Measurements from ENCODE around the gene MTM1.
A peak's percentile ranks its signal among the peaks of the same experiment; 100 is the strongest.

Gene MTM1

DNA sequence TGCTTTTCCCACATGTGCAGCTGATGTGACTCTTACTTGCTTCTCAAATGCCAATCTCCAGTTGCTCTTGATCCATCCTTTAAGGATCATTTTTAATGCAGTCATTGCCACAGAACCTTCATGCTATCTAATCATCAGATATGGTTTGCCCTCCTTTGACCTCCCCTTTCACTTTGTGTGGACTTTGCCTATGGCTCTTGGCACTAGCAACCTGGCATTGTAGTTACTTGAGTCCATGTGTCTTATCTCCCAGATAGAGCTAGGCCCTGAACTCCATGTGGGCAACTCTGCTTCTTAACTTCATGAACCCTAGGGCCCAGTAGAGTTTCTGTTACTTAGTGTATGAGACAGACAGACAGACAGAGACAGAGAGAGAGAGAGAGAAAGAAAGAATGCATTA lies 41.6 kb downstream of the MTM1 start:
- DNase-seq: no peak

DNA sequence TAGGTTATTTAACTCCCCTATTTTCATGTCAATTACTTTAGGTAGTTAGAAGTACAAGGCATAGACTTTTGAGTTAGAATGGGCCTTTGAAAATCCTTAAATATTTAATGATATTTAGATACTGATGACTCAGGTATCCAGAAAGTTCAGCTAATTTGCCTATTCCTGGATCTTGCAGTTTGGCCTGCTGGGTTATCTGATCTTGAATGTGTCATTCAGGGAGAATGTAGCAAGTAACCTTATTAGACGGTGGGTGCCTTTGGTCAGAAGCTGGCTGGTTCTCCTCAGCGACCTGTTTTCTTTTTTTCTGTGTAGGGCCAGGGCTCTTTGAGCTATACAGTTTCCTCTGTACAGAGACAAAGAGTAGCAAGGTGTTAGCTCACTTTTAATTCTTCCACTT lies 42.0 kb downstream of the MTM1 start:
- no peak for DNase-seq

DNA sequence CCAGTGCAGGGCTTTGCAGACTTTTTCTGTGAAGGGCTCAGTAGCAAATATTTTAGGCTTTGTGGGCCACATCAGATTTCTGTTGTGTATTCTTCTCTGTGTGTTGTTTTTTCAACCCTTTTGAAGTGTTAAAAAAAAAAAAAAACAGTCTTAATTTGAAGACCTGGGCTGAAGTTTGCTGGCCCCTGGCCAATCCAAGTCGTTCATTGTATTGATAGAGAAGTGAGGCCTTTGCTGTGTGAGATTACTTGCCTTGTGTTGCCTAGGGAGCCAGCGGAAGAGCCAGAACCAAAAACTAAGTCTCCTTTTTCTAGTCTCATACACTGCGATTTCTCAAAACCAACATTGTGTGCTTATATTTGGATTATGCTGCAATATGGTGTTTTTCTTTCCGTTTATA lies 46.9 kb downstream of the MTM1 start:
- no peak for DNase-seq

DNA sequence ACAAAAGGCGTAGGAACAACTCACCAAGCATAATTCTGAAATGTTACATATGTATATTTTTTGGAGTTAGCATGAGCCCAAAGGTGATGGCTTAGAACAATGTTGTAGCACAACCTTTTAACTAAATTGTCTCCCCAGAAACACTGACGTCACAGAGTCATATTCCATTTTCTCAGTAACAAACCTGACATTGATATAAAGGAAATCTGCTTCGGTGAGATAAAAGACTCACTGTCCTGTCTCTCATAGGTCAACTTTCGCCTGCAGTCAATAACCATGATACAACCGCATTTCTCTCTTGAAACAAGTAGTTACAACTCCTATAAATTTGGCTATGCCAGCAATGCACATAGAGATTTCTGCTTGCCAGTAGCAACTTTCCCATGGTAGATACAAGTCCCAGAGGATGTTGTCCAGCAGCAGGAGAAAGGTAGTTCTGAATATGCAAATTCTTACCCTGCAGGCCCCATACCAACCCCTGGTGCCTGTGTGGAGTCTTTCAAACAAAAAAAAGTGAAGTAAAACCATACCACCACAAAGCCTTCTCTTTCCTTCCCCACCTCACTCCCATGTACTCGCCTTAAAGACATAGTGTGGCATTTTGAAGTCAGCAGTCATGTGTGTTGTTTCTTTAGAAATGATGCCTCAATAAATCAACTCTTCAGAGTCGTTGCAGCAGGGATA lies 47.9 kb downstream of the MTM1 start:
- no peak for DNase-seq

DNA sequence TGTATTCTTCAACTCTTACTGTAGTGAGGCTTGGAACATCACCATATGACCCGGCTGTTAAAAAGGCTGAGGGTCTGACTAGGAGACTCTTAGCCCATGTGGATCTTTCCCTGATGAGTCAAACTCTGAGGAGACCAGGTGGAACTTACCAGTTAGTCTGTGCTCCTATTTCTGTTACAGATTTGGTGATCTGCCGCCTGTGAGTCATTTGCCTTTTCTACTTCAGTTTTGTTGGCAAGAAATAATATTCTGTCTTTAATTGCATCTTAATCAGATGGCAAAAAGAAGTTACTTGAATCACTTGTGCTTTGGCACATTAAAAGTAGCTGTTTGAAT lies 48.4 kb downstream of the MTM1 start:
- no peak for DNase-seq

DNA sequence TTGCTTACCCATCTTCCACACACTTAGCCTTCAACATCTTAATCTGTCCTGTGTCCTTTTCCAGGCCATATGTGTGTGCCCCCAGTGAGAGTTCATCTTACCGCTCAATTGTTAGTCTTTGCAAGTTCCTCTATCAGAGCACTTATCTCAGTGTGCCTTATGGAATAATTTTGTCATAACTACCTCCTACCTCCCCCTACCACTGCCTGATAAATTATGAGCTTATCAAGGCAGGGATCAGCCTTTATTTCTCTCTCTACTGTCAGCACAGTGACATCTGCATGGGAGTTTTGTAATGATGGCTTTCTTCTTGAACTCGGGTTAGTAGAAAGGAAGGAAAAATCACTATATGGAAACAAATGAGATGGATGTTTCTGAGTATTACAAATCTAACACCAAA lies 53.2 kb downstream of the MTM1 start:
- no peak for DNase-seq

DNA sequence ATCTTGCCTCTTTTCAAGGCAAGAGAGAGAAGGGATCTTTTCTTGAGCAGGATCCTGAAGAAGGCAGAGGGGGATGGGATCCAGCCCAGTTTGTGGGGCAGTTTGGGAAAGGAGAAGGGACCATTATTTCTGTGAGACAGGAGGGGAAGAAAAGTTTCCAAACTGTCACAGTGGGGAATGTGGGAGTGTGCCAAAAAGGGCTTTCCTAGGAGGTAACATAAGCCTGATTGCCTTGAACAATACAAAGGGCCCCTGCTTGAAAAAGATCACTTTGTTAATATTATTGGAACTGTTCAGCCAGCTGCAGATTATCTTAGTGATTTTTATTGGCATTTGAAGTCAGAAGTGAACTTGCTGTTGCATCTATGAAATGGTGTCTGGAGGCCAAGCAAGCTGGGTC lies 55.2 kb downstream of the MTM1 start:
- DNase-seq: no peak

DNA sequence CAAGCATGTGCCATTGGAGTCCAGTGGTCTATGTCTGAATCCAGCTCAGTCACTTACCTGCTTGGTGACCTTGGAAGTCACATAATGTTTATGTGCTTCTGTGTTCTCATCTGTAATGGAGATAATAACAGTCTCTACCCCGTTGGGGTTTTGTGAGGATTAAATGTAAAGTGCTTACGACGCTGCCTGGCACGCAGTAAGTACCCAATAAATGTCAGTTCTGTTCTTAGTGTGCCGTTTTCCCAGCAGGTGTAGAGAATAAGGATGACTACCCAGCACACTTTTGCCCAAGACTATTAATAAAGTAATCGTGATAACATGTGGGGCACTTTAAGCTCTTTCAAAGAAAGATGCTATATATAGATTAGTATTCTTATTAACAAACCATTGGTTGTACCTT lies 56.7 kb downstream of the MTM1 start:
- DNase-seq: no peak

DNA sequence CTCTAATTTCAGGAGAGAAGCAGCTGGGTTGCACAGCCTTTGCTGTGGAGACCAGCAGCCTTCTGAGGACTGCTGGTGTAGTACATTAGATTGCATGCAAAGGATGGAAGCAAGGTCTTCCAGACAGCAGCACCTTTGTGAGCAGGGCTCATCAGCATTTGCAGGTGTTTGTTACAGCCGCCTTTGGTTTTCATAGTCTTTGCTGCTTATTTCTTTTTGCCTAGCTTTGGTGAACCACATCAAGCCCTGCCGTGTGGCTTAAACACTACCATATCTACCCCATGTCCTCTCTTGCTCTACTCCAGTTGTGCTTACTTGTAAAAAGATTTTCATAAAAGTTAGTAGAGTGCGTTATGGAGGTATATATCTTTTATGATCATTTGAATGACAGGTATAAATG lies 57.5 kb downstream of the MTM1 start:
- DNase-seq: no peak

DNA sequence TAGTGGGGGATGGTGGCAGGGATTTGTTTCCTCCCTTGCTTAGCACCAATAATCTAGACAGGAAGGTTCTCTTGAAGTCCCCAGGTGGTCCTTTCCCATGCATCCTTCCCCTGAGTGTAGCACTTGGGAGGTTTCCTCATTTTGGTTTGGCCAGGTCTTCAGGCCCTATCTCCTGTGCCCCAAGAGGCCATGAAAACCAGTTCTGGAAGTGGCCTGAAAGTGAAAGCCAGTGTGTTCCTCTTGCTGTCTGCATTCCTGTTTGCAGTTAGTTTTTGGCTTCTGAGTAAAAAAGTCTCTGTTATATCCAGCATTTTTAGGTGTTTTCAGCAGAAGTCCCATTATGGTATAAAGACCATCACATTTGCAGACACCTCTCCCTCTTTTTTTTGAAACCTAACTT lies 59.5 kb downstream of the MTM1 start:
- no peak for DNase-seq

DNA sequence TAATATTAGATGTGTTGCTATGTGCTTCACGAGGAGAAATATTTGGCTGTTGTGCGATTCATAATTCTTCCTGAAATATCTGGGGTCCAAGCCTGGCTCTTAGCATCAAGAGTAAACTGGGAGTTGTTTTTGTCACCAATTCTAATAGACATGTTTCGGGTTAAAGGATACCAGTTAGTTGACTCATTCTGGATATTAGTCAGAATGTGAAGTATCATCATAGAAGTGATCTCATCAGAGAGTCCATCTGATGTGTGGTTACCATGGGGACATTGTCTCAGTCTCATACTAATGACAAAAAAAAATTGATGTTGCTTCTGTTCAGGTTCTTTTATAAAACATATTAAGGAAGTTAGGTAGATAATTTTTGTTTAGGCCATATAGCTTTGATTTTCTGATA lies 67.5 kb downstream of the MTM1 start:
- DNase-seq: no peak

DNA sequence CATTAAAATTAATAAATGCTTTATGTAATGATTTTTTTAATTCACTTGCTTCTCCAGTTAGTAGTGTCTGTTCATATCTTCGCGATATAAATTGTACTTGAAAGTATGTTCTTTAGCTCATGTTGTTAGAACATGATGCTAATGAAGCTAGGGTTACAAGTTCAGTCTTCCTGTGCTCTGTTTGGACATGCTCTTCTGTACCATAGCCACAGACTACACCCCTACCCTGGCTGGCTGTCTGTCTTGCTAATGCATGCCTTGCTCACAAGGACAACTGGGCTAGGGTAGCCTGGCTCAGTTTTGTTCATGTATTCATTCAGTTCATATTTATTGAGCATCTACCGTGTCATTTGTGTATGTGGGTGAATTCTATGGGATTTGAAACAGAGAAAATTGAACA lies 74.0 kb downstream of the MTM1 start:
- no peak for DNase-seq

DNA sequence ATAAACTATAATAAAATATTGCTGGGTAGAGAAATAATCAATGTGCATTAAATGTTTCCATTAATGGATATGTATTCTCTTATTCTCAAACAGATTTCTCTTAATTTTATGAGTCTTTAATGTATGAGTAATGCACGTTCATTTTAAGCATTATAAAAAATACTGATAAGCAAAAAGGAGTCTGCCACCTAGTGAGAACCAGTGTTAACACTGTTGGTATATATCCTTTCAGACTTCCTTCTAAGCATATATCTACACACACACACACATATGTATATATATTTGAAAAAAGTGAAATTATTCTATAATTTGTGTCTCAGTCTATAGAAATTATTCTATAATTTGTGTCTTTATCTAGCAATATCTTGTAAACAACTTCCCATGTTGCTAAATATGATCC lies 74.8 kb downstream of the MTM1 start:
- DNase-seq: no peak

DNA sequence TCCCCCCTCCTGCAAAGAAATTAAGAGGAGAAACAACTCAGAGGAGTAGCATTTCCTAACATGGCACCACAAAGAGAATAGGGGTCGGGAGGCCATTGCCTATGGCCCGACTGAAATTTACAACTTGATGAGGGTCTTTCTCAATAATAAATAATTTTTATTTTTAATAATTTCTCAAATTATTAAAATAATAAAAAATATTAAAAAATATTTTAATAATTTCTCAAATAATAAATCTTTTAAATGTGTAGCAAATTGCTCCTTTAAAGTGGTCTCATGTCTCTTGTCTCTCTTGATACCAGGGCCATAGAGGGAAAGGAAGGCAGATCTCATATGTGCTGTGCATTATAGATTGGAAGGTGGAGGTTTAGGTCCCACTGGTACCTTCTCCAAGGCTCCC lies 75.5 kb downstream of the MTM1 start:
- no peak for DNase-seq

DNA sequence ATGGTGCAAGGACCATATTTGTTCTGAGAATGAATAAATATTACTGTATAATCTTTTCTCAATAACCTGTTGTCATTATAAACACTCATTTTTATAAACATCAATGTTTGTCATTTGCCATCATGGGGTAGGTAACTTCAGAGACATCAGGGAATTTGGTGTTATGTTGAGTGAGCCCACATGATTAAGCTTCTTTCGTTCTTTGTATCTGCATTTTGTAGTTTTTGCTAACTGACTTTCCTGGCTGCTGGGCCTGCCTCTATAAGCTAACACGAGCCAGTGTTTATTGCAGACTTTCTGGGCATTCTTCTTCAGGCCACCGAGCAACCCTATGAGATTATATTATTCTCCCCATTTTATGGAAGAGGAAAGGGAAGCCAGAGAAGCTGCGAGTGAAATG lies 76.0 kb downstream of the MTM1 start:
- DNase-seq: no peak

DNA sequence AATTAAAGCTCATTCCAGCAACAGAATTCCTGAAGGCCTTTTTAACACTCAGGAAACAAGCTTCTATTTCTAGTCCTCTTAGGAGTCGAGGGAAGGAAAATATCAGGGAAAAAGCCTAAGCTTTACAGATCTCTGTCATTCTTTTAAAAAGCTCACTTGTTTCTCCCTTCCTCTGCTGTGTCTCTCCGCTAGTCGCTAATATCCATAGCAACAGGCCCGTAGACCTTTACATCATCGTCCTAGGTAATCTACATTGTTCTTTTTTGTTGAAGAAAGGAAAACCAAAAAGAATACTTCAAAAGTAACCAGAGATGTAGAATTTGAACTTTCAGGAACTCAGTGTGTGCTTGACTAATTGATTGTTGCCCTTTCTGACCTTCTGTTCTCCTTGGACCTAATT lies 78.9 kb downstream of the MTM1 start:
- no peak for DNase-seq

DNA sequence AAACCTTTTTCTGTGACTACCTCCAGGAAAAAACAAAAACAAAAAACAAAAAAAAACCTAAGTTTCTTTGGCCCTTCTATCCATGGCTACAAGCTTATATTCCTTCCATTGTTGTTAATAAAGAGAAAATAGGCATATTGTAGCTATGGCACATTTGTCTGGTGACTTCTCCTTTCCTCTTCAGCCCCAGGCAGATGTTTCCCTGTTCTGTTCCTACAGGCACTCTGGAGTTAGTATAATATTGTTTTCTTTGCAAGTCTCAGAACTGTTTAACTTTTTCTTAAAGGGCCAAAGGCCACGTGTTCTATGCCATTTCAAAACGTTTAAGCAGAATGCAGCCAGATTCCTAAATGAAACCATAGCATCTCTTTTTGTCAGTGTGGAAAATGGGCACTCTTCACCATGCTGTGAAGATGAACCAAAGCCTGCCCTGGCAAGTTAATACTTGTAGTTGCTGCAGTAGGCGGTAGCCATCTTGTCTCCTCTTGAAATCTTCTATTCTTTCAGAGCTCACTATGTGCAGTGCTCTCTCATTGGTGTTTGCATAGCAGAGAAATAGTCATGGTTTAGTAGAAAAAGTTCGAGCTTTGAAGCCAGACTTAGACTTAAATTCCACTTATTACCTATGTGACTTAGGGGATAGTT lies 80.0 kb downstream of the MTM1 start:
- DNase-seq: no peak

DNA sequence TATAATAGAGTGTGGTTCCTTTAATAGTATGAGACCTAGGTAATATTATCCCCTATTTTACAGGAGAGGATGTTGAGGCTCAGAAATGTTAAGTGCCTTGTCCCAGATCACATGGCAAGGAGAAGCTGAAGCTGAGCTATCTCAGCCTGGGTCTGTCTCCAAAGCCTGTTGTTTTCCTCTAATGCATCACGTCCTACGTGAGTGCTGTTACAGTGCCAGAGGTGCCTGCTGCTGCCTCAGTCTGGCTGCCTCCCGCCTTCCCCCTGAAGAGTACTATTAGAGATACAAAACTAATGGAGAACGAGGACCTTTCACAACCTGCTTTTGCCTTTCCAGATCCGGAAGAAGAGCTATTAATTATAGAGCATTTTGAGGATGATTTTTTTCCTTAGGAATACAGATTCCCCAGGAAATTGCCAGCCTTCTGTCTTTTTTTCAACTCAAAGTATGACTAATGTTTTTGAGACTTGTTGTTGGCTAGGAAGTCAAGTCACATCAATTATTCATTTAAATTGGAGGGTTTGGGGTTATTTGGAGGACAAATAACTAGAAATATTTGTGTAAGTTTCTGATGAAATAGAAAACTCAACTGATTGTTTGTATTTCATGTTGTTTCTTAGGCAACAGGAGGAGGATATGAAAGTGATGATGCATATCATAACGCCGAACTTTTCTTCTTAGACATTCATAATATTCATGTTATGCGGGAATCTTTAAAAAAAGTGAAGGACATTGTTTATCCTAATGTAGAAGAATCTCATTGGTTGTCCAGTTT lies 80.9 kb downstream of the MTM1 start:
- DNase-seq: peak in 1 of 2 experiments; percentile 0

DNA sequence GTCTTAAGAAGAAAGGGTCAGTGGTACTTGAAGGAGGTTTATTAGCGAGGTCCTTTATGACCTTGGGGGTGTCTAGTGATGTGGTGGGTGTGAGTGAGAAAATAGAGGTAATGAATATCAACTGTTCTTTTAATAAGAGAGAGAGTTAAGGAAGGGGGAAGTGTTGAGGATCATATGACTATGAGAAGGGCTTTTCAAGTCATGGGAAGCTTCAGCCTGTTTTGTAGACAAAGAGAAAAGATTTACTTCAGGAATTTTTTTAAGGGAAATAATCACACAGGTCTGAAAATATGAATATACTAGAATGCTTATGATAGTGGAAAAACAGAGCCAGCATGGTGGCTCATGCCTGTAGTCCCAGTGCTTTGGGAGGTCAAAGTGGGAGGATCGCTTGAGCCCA lies 83.5 kb downstream of the MTM1 start:
- DNase-seq: no peak

DNA sequence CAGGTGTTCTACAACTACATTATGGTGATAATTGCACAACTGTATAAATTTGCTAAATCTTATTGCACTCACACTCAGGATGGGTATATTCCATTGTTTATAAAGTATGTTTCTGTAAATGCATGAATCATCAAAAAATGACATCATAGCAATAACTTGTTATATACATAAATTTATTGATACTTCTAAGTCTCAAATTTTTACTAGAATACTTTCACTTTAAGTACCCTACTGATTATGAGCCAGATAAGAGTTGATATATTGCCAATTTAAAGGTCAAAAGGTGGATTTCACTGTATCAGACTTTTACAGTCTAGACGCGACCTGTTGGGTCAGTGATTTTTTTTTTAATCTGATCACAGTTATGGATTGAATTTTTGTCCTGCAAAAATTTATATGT lies 87.4 kb downstream of the MTM1 start:
- no peak for DNase-seq

DNA sequence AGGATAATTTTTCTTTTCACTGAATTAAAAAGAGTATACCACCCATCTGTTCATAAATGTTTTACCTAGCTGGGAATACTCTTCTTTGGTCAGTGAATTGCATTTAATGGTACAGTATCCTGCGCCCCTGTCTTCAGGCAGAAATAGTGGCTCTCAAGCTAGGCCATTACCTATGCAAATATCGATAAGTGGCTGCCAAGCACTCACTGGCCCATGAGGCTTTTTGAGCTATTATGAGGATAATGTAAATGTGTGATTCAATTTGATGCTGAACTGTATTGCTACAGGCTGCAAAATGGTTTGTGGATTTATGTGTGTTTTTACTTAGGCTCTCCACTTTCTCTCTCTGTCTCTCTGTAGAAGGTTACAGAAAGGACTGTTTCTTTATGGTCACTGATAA lies 94.7 kb downstream of the MTM1 start:
- DNase-seq: no peak

DNA sequence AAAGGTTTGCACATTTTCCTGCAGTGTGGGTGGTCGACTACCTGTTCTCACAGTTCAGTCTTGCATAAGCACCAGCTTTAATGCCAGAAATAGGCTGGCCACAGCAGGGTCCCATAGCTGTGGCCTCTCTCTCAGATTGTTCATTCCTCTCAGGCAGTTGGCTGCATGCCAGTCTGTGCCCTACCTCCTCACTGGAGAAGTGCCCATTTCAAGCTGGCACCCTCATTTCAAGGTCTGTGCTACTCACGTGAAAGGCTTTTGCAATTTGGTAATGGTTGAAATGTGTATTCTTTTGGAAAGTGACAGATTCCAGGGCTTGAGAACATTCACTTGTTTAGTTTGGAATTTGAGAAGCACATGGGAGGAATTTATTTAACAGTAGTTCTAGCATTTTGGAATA lies 95.9 kb downstream of the MTM1 start:
- peak in 1 of 2 experiments; percentile 32 for DNase-seq

DNA sequence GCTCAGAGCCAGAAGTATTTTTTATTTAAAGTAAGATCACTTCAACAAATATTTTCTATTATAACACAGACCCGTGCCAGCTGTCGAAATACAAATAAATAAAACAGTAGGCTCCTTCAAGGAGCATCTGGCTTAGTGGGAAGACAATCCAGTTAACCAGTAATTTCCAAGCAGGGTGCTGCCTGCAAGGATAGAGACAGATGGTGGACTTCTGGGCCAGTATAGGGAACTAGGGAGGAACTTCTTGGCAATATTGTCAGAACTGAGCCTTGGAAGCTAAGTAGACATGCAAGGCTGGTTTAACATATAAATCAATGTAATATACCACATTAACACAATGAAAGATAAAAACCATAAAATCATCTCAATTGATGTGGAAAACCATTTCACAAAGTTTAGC lies 107.8 kb downstream of the MTM1 start:
- DNase-seq: no peak

DNA sequence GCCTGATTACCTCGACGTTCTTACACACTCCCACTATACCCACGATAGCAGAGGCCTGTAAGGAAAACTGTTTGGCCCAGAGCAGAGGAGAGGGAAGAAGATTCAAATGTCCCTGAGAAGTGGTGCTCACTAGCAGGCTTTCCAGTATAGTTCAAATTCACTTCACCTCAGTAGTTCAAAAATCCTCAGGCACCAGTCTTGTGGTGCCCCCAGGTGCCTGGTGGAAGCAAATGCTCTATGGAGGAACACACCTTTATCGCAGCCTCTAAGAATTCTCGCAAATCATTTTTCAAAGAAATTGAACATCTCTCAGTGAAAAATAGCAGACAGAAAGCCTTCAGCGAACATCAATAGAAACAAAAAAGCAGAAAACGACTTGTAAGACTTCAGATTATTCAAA lies 112.6 kb downstream of the MTM1 start:
- no peak for DNase-seq

DNA sequence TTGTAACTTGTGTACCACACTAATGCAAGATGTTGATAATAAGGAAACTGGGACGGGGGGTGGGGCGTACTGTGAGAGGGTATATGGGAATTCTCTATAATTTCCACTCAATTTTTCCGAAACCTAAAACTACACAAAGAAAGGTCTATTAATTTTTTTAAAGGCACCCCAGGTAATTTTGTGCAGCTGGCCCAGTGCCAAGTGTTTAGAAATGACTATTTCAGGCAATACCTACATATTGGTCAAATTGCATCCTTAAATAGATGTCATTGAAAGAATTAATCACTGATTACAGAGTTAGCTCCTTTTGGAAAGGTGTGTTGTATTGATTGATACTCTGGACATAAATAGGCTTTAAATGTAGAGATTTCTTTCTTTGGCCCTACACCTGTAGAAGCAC lies 114.7 kb downstream of the MTM1 start:
- no peak for DNase-seq

Data from cerebellar nuclear complex (tissue), 1 donor.